Measurements from ENCODE around the gene OR11H7. TPM values are rescaled to one million over a fixed set of nuclear protein-coding genes. Genes with fewer than 3 reads are reported as not detected.

The OR11H7 gene
- not detected for total RNA-seq
- not detected for polyA plus RNA-seq

- H3K4me1 ChIP-seq = no peaks in the 10 kb centered on the region
- no peaks in the 10 kb centered on the region for H3K36me3 ChIP-seq
- H3K9me3 ChIP-seq = no peaks in the 10 kb centered on the region
- FAIRE-seq (no peak), DNase-seq (no peak), ATAC-seq (no peak)
- no peak for TF ChIP-seq CTCF (IDR thresholded peaks at IDR 0.05)
- 29 to 30% methylated on average over 1 of the region's 1 CpG for WGBS, 2 donors
- no peak within 1 kb of the TSS for H3K4me3 ChIP-seq
- intact Hi-C loops (cut with DNase I) = no loop called here
- no peaks in the 10 kb centered on the region for H3K27me3 ChIP-seq
- H3K27ac ChIP-seq = no peak within 1 kb of the TSS
Measured at GRCh38 chr14:20228681-20229080, at the start of gene OR11H7. OR11H7 (plus strand) TSS chr14:20228981.

GRCh38 chr14:20179218-20179617, 49.6 kb upstream of the OR11H7 start:
- FAIRE-seq (no peak), ATAC-seq (peak in 1 of 4 donors; percentile 61), DNase-seq (no peak)
- Histone ChIP-seq H3K4me1 (peaks cover 0 to 10% (median 9%) of the 10 kb centered on the region in 3 donors), H3K9me3 (no peaks in the 10 kb centered on the region), H3K36me3 (no peaks in the 10 kb centered on the region), H3K4me3 (no peak overlapping the region), H3K27me3 (no peaks in the 10 kb centered on the region), H3K27ac (no peak overlapping the region)
- WGBS, 2 donors = 71 to 78% methylated on average over 5 of the region's 5 CpGs
- TF ChIP-seq CTCF (IDR thresholded peaks at IDR 0.05) = no peak
- intact Hi-C loops (cut with DNase I) = no loop called here

- no peaks in the 10 kb centered on the region for H3K27me3 ChIP-seq
- H3K4me3 ChIP-seq = no peak overlapping the region
- H3K36me3 ChIP-seq = no peaks in the 10 kb centered on the region
- ATAC-seq (peak in 2 of 4 donors; percentile 11 to 54), DNase-seq (no peak), FAIRE-seq (no peak)
- WGBS, 2 donors = 81 to 89% methylated on average over 2 of the region's 2 CpGs
- no peaks in the 10 kb centered on the region for H3K9me3 ChIP-seq
- no peak for TF ChIP-seq CTCF (IDR thresholded peaks at IDR 0.05)
- no peak overlapping the region for H3K27ac ChIP-seq
- peaks cover 0 to 10% (median 9%) of the 10 kb centered on the region in 3 donors for H3K4me1 ChIP-seq
- intact Hi-C loops (cut with DNase I) = no loop called here
Measured at GRCh38 chr14:20179880-20180279, 48.9 kb upstream of the OR11H7 start.

GRCh38 chr14:20180486-20180885, 48.3 kb upstream of the OR11H7 start:
- no peak for FAIRE-seq

More at GRCh38 chr14:20180486-20180885, 48.3 kb upstream of the OR11H7 start:
- ATAC-seq = no peak
- Histone ChIP-seq H3K27ac (no peak overlapping the region), H3K36me3 (no peaks in the 10 kb centered on the region), H3K9me3 (no peaks in the 10 kb centered on the region), H3K4me1 (peaks cover 0 to 8% (median 7%) of the 10 kb centered on the region in 3 donors), H3K27me3 (no peaks in the 10 kb centered on the region), H3K4me3 (no peak overlapping the region)
- 75 to 78% methylated on average over 2 of the region's 2 CpGs for WGBS, 2 donors
- no peak for TF ChIP-seq CTCF (IDR thresholded peaks at IDR 0.05)
- DNase-seq = no peak
- intact Hi-C loops (cut with DNase I) = no loop called here

Data from pancreas (tissue), 10 donors.